Stimulated activated CD8-positive, alpha-beta memory T cell treated with anti-CD3 and anti-CD28 coated beads, Interleukin-7, amount 100 ng/mL, for 4 hours (primary cell): Measurements from ENCODE around the gene GRIA1.

Experiments
- DNase-seq, 2 donors: peaks; one replicate each; pipeline ENCODE4 v3.0.0-alpha.2; 2020; ENCODE audit warnings: low read depth in 2 of 2

Gene GRIA1

GRCh38 chr5:153490118-153491037 lies at the start of gene GRIA1:
TSS of gene GRIA1 (plus strand) at chr5:153490670.
- no peak for DNase-seq

- no peak for DNase-seq
Measured at GRCh38 chr5:153445875-153446579, 44.4 kb upstream of the GRIA1 start.

GRCh38 chr5:153447534-153447933 lies 42.9 kb upstream of the GRIA1 start:
- DNase-seq = no peak

DNA sequence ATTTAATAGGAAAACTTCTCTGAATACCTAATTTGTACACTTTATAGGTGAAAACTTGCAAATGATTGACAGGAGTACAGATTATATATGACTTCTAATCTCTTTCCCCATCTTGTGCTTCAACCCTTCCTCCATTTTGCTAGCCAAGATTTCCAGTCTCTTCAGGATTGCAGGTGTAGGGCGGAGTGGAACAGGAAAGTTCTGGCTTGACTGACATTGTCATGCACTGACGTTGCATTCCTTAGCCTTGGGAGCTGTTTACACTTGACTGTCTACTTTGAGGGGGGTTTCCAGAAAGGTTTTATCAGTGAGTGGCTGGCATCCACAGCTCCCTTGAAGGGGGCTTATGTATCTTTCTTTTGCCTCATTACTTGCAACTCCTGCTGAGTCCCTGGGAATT lies 34.1 kb upstream of the GRIA1 start:
- no peak for DNase-seq

DNA sequence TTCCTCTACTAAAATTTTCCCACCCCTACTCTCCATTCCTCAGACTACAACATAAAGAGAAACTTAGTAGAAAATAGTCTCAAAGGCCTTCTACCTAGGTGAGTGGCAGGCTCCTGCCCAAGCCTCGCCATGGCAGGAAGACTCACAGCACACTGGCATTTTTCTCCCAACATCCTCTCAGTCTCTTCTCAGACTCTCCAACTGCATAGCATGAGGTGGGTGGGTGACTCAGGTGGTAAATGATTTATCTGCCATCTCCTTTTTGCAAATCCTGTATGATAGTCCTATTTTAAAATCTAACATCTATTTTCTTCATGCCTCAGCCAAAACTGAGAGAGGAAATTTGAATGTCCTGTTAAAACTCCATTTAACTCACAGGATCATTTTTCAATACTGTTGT lies 33.5 kb upstream of the GRIA1 start:
- DNase-seq = no peak

DNA sequence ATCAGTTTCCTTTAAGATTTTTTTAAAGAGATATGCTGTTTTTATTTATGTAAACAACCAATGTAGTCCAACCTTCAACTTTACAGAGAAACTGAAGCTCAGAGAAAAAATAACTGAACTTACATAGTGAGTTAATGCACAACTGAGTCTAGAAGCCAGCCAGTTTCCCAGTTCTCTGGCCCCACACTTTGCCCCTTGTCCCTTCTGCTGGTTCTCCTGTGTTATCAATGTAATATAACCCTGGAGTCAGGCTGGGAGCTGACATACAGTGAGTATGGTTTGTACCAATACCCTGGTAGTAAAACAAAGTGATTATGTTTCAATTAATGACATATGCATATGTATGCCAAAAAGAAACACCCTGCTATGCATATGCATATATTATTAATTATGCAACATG lies 32.2 kb upstream of the GRIA1 start:
- DNase-seq = no peak

GRCh38 chr5:153459051-153459743 lies 31.3 kb upstream of the GRIA1 start:
- no peak for DNase-seq

DNA sequence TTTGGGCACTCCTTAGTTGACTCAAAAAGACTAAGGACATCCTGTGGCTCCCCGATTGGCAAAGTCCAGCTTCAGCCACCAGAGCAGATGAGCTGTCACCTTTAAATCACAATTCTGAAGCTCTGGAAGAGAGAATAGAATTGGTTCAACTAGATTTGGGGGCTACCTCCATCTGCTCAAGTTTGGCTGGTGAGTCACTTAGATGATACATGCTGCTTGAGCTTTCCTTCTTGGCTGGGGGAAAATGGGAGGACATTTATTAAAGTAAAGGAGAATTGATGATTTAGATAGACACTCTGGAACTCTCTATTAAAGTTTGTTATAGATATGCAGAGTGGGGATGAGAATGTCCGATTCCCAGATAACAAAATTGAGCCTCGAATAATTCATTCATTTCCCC lies 30.0 kb upstream of the GRIA1 start:
- DNase-seq = no peak

DNA sequence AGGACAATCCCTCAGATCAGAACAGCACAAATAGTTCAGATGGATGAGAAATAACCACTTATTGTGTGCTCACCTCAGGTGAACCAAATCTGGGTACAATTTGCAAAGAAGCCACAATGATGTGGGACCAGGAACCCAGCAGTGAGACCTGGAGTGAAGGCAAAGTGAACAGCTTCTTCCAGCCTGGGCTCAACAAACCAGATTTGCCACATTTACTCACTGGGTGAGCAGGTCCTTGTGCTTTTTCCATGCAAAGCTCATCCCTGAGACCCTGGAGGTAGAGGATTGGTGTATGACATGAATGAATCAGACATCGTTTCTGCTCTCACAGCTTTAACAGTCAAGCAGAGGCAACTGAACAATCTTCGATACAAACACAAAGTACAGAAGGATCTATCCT lies 29.1 kb upstream of the GRIA1 start:
- DNase-seq = no peak

GRCh38 chr5:153463806-153464205 lies 26.7 kb upstream of the GRIA1 start:
- no peak for DNase-seq

- DNase-seq = no peak
Measured at GRCh38 chr5:153467546-153467945, 22.9 kb upstream of the GRIA1 start.

DNA sequence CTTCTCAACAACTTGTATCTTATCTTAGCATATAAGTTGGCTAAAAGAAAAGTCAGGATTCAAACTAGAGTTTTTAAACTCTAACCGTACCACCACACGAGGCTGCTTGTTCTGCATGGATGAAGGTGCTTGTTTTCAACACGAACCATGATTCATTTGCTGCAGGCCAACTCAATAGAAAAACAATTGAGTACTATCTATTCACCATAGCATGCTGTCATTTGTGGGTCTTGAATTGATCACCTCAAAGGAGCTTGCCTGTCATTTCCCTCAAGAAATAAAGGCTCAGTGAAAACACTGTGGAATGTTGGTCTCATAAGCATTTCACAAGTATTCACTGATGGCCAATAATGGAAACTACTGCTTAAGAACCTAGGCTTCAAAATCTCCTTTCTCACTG lies 21.0 kb upstream of the GRIA1 start:
- DNase-seq = no peak

GRCh38 chr5:153470736-153471135 lies 19.7 kb upstream of the GRIA1 start:
- no peak for DNase-seq

GRCh38 chr5:153476767-153477166 lies 13.7 kb upstream of the GRIA1 start:
- no peak for DNase-seq

DNA sequence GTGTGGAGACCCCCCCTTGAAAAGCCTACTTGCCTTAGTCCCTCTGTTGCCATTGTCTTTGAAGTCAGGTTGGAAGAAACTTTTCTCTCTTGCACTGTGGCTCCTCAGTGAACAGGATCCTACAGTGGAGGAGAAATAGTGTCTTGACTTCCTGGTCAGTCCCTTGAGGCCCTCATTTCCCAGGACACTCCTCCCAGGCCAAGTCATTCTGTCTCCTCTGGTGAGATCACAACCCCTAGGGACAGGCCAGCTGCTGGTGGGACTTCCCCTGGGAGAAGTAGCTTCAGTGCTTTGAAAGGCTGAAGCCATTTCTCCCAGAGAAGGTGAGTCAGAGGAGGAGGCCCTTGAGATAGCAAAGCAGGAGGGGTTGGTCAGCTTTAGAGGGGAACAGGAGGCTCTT lies 10.1 kb upstream of the GRIA1 start:
- no peak for DNase-seq

- no peak for DNase-seq
Measured at GRCh38 chr5:153483482-153483881, 7.0 kb upstream of the GRIA1 start.

DNA sequence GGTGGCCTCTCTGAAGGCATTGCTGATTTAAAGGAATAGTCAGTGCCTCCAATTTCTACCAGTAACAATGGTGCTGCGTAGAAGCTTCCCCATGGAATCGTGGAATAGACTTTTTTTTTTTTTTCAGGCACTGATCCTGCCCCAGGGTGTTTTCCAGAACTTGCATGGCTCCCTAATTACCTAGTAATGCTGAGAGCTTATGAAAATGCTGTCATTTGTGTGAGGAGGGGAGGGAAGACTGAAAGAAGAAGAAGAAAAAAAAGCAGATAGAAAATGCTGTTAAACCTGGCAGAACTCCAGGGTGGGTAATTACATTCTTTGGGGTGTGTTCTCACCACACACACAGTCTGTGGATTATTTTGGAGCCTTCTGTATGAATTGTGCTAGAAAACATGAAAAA lies 4.8 kb upstream of the GRIA1 start:
- no peak for DNase-seq

DNA sequence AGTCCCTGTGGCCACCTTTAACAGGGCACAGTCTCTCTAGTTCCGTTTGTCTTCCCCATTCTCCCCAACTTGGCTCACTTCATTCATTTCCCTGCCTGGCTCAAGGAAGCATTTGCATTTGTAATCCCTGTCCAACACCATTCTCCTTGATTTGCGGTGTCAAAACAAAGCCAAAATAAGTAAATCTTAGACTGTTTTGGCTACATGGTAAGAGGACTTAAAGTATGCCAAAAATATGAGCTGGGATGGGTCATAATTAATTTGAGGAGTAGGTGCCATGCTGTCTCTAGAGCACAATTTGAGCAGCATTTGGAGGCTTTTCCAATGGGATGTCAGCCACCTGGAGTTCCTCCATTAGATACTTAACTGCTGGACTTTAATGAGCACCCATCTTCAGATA lies 3.7 kb upstream of the GRIA1 start:
- no peak for DNase-seq

- DNase-seq = no peak
Measured at GRCh38 chr5:153489611-153490010, 859 bp upstream of the GRIA1 start.

GRCh38 chr5:153491038-153491744 lies 721 bp downstream of the GRIA1 start:
- DNase-seq = no peak

DNA sequence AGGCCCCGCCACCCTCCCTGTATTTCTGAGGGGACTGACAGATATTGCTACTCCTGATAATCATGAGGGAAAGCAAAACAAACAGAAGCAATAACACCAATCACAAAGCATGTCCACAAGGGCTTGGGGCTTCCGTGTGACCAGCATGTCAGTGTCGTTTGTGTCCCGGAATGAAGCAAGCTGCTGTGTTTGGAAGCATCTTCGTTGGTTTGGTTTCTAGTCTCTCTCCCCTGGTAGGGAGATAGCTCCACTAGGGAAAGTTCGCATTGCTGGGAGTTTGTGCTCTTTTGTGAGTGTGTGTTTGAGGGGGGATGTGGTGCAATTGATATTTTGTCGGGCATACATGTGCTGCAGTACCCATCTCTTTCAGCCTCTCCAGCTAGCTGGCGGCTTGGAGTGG lies 1.4 kb downstream of the GRIA1 start:
- DNase-seq = no peak

GRCh38 chr5:153496835-153497234 lies 6.4 kb downstream of the GRIA1 start:
- no peak for DNase-seq
